GM23338 (cell line): ENCODE data around the gene MROH2B. TPM values are rescaled to one million over a fixed set of nuclear protein-coding genes. Genes with fewer than 3 reads are reported as not detected.

Source experiments
- ATAC-seq: fragments of 200-7000 bp; cut with Tn5 transposase; 3 replicates; pipeline ENCODE4 v1.9.1; 2020
- DNase-seq: peaks from one replicate; pipeline ENCODE4 v3.0.0-alpha.2; 2015; ENCODE audit warnings: low spot score
- H2AFZ ChIP-seq: fragments of 200-600 bp; sonication (generic); 2 replicates; pipeline ENCODE4 v1.8.0; 2016; ENCODE audit warnings: antibody characterized with exemption, mild to moderate bottlenecking, moderate library complexity
- H3F3A ChIP-seq: fragments of 200-600 bp; sonication (generic); replicated peaks from 2 replicates; pipeline ENCODE4 v1.8.0; 2017; ENCODE audit warnings: antibody characterized with exemption, mixed run types, low read depth
- H3K27ac ChIP-seq: fragments of 200-600 bp; sonication (generic); 2 replicates; pipeline ENCODE4 v1.6.1; 2016; ENCODE audit warnings: low read depth
- H3K27me3 ChIP-seq: fragments of 200-600 bp; sonication (generic); 2 replicates; pipeline ENCODE4 v1.8.0; 2016; ENCODE audit warnings: mild to moderate bottlenecking, mixed run types, moderate library complexity; ENCODE audit not compliant: insufficient read depth
- H3K36me3 ChIP-seq: fragments of 200-600 bp; sonication (generic); 2 replicates; pipeline ENCODE4 v1.8.0; 2016; ENCODE audit warnings: mild to moderate bottlenecking; ENCODE audit not compliant: insufficient read depth
- H3K4me1 ChIP-seq: fragments of 200-600 bp; sonication (generic); 2 replicates; pipeline ENCODE4 v1.8.0; 2016; ENCODE audit warnings: mild to moderate bottlenecking, moderate library complexity; ENCODE audit not compliant: insufficient read depth
- H3K4me2 ChIP-seq: fragments of 200-600 bp; sonication (generic); 2 replicates; pipeline ENCODE4 v1.7.1; 2017; ENCODE audit warnings: mixed run types
- H3K4me3 ChIP-seq: fragments of 200-600 bp; sonication (generic); 2 replicates; pipeline ENCODE4 v1.6.1; 2016; ENCODE audit warnings: mixed run types
- H3K79me2 ChIP-seq: fragments of 200-600 bp; sonication (generic); replicated peaks from 2 replicates; pipeline ENCODE4 v1.8.0; 2017; ENCODE audit warnings: mild to moderate bottlenecking; ENCODE audit not compliant: insufficient read depth
- H3K9me2 ChIP-seq: fragments of 200-600 bp; sonication (generic); 2 replicates; pipeline ENCODE4 v1.8.0; 2017; ENCODE audit not compliant: insufficient read depth
- H4K20me1 ChIP-seq: fragments of 200-600 bp; sonication (generic); replicated peaks from 2 replicates; pipeline ENCODE4 v1.8.0; 2017; ENCODE audit warnings: mild to moderate bottlenecking; ENCODE audit not compliant: insufficient read depth
- H3K27ac Mint-ChIP-seq: 2 replicates; pipeline ENCODE4 v1.8.0; 2020; ENCODE audit warnings: inconsistent platforms, mild to moderate bottlenecking, moderate library complexity, mixed read lengths
- H3K27me3 Mint-ChIP-seq: 3 replicates; pipeline ENCODE4 v1.8.0; 2022; ENCODE audit warnings: low read depth, mild to moderate bottlenecking, moderate library complexity, mixed read lengths, inconsistent platforms; ENCODE audit not compliant: insufficient read depth, poor library complexity
- H3K36me3 Mint-ChIP-seq: 3 replicates; pipeline ENCODE4 v1.8.0; 2021; ENCODE audit warnings: low read depth, mild to moderate bottlenecking, inconsistent platforms, moderate library complexity, mixed read lengths
- H3K4me1 Mint-ChIP-seq: 3 replicates; pipeline ENCODE4 v1.8.0; 2020; ENCODE audit warnings: mild to moderate bottlenecking, inconsistent platforms, mixed read lengths
- H3K4me3 Mint-ChIP-seq: 3 replicates; pipeline ENCODE4 v1.8.0; 2021; ENCODE audit warnings: moderate library complexity, mild to moderate bottlenecking, inconsistent platforms, mixed read lengths
- H3K9me3 Mint-ChIP-seq: 3 replicates; pipeline ENCODE4 v1.8.0; 2020; ENCODE audit warnings: moderate library complexity, mild to moderate bottlenecking, inconsistent platforms, mixed read lengths
- CREB1 ChIP-seq: fragments of 250-450 bp; sonication (Bioruptor Pico); IDR thresholded peaks from 2 replicates; pipeline ENCODE4 v1.5.0; 2020; ENCODE audit warnings: low read depth, mild to moderate bottlenecking, moderate library complexity
- CTCF ChIP-seq, 2 experiments: fragments of 200-600 bp in 1 of 2; sonication (generic) in 1 of 2; conservative IDR thresholded peaks; 2 replicates each; pipeline versions ENCODE4 v1.5.1 to v1.6.1; 2016 to 2017; ENCODE audit warnings: antibody characterized with exemption in 2 of 2, low read depth in 2 of 2, mild to moderate bottlenecking in 2 of 2, moderate library complexity in 1 of 2
- EZH2 ChIP-seq: fragments of 200-600 bp; sonication (generic); IDR thresholded peaks from one replicate; pipeline ENCODE4 v1.8.0; 2017; ENCODE audit warnings: antibody characterized with exemption, mild to moderate bottlenecking, low read depth; ENCODE audit not compliant: unreplicated experiment
- EZH2phosphoT487 ChIP-seq: fragments of 200-600 bp; sonication (generic); IDR thresholded peaks from one replicate; pipeline ENCODE4 v1.8.1; 2018; ENCODE audit warnings: antibody characterized with exemption; ENCODE audit not compliant: unreplicated experiment
- JUNB ChIP-seq: IDR thresholded peaks from one replicate; pipeline ENCODE4 v1.6.1; 2016; ENCODE audit warnings: antibody characterized with exemption; ENCODE audit not compliant: unreplicated experiment
- NANOG ChIP-seq: IDR thresholded peaks from 2 replicates; pipeline ENCODE4 v1.6.1; 2016; ENCODE audit warnings: antibody characterized with exemption, borderline replicate concordance
- POLR2AphosphoS5 ChIP-seq: IDR thresholded peaks from 2 replicates; pipeline ENCODE4 v1.6.1; 2016; ENCODE audit warnings: antibody characterized with exemption, low read depth
- REST ChIP-seq: IDR thresholded peaks from one replicate; pipeline ENCODE4 v1.6.1; 2018; ENCODE audit warnings: antibody characterized with exemption; ENCODE audit not compliant: unreplicated experiment
- STAT1 ChIP-seq: IDR thresholded peaks from one replicate; pipeline ENCODE4 v1.6.1; 2016; ENCODE audit warnings: antibody characterized with exemption; ENCODE audit not compliant: unreplicated experiment
- ZNF114 ChIP-seq: fragments of 250-450 bp; sonication (Bioruptor Pico); IDR thresholded peaks from 2 replicates; pipeline ENCODE4 v1.5.0; 2020; ENCODE audit warnings: mild to moderate bottlenecking, moderate library complexity
- ZNF331 ChIP-seq: fragments of 250-450 bp; sonication (Bioruptor Pico); IDR thresholded peaks from 2 replicates; pipeline ENCODE4 v1.5.0; 2020; ENCODE audit warnings: low read depth, mild to moderate bottlenecking, moderate library complexity
- ZNF462 ChIP-seq: fragments of 250-450 bp; sonication (Bioruptor Pico); IDR thresholded peaks from 2 replicates; pipeline ENCODE4 v1.5.0; 2020; ENCODE audit warnings: mild to moderate bottlenecking, moderate library complexity
- polyA plus RNA-seq: library from polyadenylated mRNA; unstranded; fragments of >200 nt; fragmentation: Nextera tagmentation; extraction: Ambion mirVana; gene quantifications from 2 replicates; pipeline ENCODE4 v1.2.1, GENCODE V29; 2016
- total RNA-seq: library from RNA; depleted of rRNA; stranded (reverse); fragments of >200 nt; shearing (Covaris generic); gene quantifications from 2 replicates; pipeline ENCODE4 v1.2.3, GENCODE V29; 2014
- TF ChIP-seq, protein P1 (sequence below): IDR thresholded peaks from 2 replicates; pipeline ENCODE4 v1.6.1; 2016; ENCODE audit warnings: antibody characterized with exemption

MROH2B gene
- total and polyA plus RNA-seq, 2 experiments from 2014 or later, result not detected

GRCh38 chr5:41087461-41087860 lies 16.3 kb upstream of the MROH2B start:
- Mint-ChIP-seq H3K9me3 (peaks cover 10% of the 10 kb centered on the region; the same call in 1 of the 3 replicates), H3K27me3 (peaks cover 1% of the 10 kb centered on the region), H3K4me3 (no peak overlapping the region), H3K27ac (no peak overlapping the region), H3K36me3 (no peaks in the 10 kb centered on the region), H3K4me1 (no peaks in the 10 kb centered on the region; the same call in 2 of the 3 replicates)
- TF ChIP-seq CREB1 (CRISPR knock-in tag) (no peak), REST (no peak), EZH2phosphoT487 (no peak), EZH2 (no peak), JUNB (no peak), ZNF114 (CRISPR knock-in tag) (no peak), POLR2AphosphoS5 (no peak), ZNF462 (CRISPR knock-in tag) (no peak), CTCF (conservative IDR thresholded peaks at IDR 0.05; ENCODE audit: low read depth in 2 of 2) (no peak), STAT1 (no peak), ZNF331 (CRISPR knock-in tag) (no peak), NANOG (no peak)
- TF ChIP-seq, protein P1, sequence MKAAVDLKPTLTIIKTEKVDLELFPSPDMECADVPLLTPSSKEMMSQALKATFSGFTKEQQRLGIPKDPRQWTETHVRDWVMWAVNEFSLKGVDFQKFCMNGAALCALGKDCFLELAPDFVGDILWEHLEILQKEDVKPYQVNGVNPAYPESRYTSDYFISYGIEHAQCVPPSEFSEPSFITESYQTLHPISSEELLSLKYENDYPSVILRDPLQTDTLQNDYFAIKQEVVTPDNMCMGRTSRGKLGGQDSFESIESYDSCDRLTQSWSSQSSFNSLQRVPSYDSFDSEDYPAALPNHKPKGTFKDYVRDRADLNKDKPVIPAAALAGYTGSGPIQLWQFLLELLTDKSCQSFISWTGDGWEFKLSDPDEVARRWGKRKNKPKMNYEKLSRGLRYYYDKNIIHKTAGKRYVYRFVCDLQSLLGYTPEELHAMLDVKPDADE, result no peak
- no peak overlapping the region for H3K4me3 ChIP-seq
- no peak overlapping the region for H2AFZ ChIP-seq
- H3K4me2 ChIP-seq, result no peak overlapping the region
- ATAC-seq (no peak), DNase-seq (no peak)
- H3K4me1 ChIP-seq, result no peaks in the 10 kb centered on the region
- H4K20me1 ChIP-seq, result no peaks in the 10 kb centered on the region
- H3F3A ChIP-seq, result no peaks in the 10 kb centered on the region
- H3K27ac ChIP-seq, result no peak overlapping the region
- H3K27me3 ChIP-seq, result no peaks in the 10 kb centered on the region
- no peaks in the 10 kb centered on the region for H3K36me3 ChIP-seq
- H3K79me2 ChIP-seq, result no peaks in the 10 kb centered on the region
- H3K9me2 ChIP-seq, result no peaks in the 10 kb centered on the region; the same call in 1 of the 2 replicates
